GM18505 (cell line): Measurements from ENCODE around the gene ZBTB7B.

ENCODE experiments used
- ATAC-seq: cut with Tn5 transposase; IDR thresholded peaks from one replicate; pipeline ENCODE4 v1.9.1; 2021; ENCODE audit not compliant: unreplicated experiment
- POLR2A ChIP-seq: IDR thresholded peaks from 4 replicates; pipeline ENCODE4 v1.6.1; 2011; ENCODE audit warnings: borderline replicate concordance; ENCODE audit not compliant: insufficient read depth, insufficient read length; ENCODE audit errors: extremely low read depth

ZBTB7B gene

GRCh38 chr1:155030899-155031298, 28.3 kb downstream of the ZBTB7B start:
- TF ChIP-seq POLR2A: no peak
- ATAC-seq: no peak

GRCh38 chr1:155032886-155033285, 30.3 kb downstream of the ZBTB7B start:
- TF ChIP-seq POLR2A: no peak
- ATAC-seq: no peak

GRCh38 chr1:155033524-155033923, 30.9 kb downstream of the ZBTB7B start, which contains the start of the genes DCST1 and DCST2:
Gene DCST1 (plus strand): TSS chr1:155033824. CDS start chr1:155034037, 213 bp downstream.
Gene DCST2 (minus strand): TSS chr1:155033781. CDS start chr1:155033701, 80 bp downstream.
- no peak for ATAC-seq
- no peak for TF ChIP-seq POLR2A

GRCh38 chr1:155034318-155035208, 32.0 kb downstream of the ZBTB7B start:
- TF ChIP-seq POLR2A: no peak
- no peak for ATAC-seq

- no peak for ATAC-seq
- TF ChIP-seq POLR2A: no peak
Observed at GRCh38 chr1:155035936-155036335, 33.3 kb downstream of the ZBTB7B start.

GRCh38 chr1:155037043-155037442, 34.4 kb downstream of the ZBTB7B start:
- ATAC-seq: no peak

GRCh38 chr1:155037851-155038441, 35.3 kb downstream of the ZBTB7B start:
- no peak for ATAC-seq
- TF ChIP-seq POLR2A: no peak

More at GRCh38 chr1:155037043-155037442, 34.4 kb downstream of the ZBTB7B start:
- no peak for TF ChIP-seq POLR2A

- no peak for ATAC-seq
- TF ChIP-seq POLR2A: no peak
Observed at GRCh38 chr1:155038602-155039307, 36.2 kb downstream of the ZBTB7B start.

GRCh38 chr1:155039308-155039669, 36.7 kb downstream of the ZBTB7B start:
- no peak for ATAC-seq
- no peak for TF ChIP-seq POLR2A

- no peak for ATAC-seq
Observed at GRCh38 chr1:155040358-155041093, 37.9 kb downstream of the ZBTB7B start.

GRCh38 chr1:155042789-155043188, 40.2 kb downstream of the ZBTB7B start:
- no peak for ATAC-seq
- TF ChIP-seq POLR2A: no peak

More at GRCh38 chr1:155040358-155041093, 37.9 kb downstream of the ZBTB7B start:
- no peak for TF ChIP-seq POLR2A

GRCh38 chr1:155043301-155043702, 40.7 kb downstream of the ZBTB7B start:
- ATAC-seq: no peak
- no peak for TF ChIP-seq POLR2A

GRCh38 chr1:155043793-155044192, 41.2 kb downstream of the ZBTB7B start:
- no peak for TF ChIP-seq POLR2A
- no peak for ATAC-seq
